ENCODE results near the gene SLC7A11. TPM values are rescaled to one million over a fixed set of nuclear protein-coding genes. Genes with fewer than 3 reads are reported as not detected.

Gene SLC7A11
- total and polyA plus RNA-seq, 2 of the 4 experiments (the other 2 are of a cell fraction), result 8.3 to 24.7 TPM

DNA sequence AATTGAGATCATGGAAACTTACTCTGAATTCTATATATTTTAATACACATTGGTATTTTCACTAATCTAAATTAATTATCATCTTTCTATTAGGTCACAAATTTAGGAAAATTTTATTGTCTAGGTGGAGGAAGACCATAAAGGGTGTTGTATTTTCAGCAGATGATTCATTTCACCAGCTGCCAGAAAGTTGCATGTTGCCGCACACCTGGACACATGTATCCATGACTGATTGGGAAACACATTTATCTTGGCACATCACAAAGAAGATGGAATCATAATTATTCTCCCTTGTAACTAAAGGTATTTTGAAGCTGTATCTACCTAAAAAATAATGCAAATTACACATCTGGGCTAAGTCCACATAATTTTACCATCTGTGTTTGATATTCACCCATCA is 33.1 kb downstream of the SLC7A11 start:
- ChIA-PET POLR2A (ENCODE audit: unreplicated experiment) (no interaction called here), CTCF (no interaction called here)
- Histone ChIP-seq H3K4me3 (ENCODE audit: insufficient read depth, low read depth, low read length) (no peak overlapping the region), H4K20me1 (ENCODE audit: insufficient read depth, low read length) (no peaks in the 10 kb centered on the region), H2AK5ac (ENCODE audit: low read depth, low read length) (no peak overlapping the region), H3K23ac (ENCODE audit: low read depth, low read length) (no peak overlapping the region), H2BK15ac (ENCODE audit: low read depth, low read length) (no peak overlapping the region), H3K36me3 (ENCODE audit: control insufficient read depth, insufficient read depth, low read length) (peaks cover 5% of the 10 kb centered on the region), H3K4me1 (ENCODE audit: control insufficient read depth, insufficient read depth, low read length) (no peaks in the 10 kb centered on the region), H4K8ac (ENCODE audit: low read depth in 2 of 2, low read length in 2 of 2) (no peak overlapping the region; a peak in 1 of 4 replicates), H2BK20ac (ENCODE audit: low read depth, low read length) (no peak overlapping the region), H3K27me3 (ENCODE audit: control insufficient read depth, insufficient read depth, low read length) (no peaks in the 10 kb centered on the region), H2BK120ac (ENCODE audit: low read depth, low read length) (no peak overlapping the region), H3K4me2 (ENCODE audit: low read depth, low read length) (no peak overlapping the region), H2AK9ac (replicated peaks; ENCODE audit: low read depth, low read length, poor library complexity) (no peak overlapping the region), H2BK5ac (ENCODE audit: low read depth, low read length, poor library complexity, severe bottlenecking) (no peak overlapping the region), H3K4ac (ENCODE audit: low read depth, low read length) (no peak overlapping the region), H2AFZ (replicated peaks; ENCODE audit: low read length, poor library complexity) (no peak overlapping the region), H3K9me3 (ENCODE audit: control insufficient read depth, insufficient read depth, low read length) (no peaks in the 10 kb centered on the region), H3K27ac (ENCODE audit: insufficient read depth, low read length) (no peak overlapping the region), H3K9ac (ENCODE audit: low read depth, low read length) (no peak overlapping the region), H4K5ac (ENCODE audit: low read depth, low read length) (no peak overlapping the region), H3K9me1 (ENCODE audit: insufficient read depth, low read length) (no peaks in the 10 kb centered on the region), H4K91ac (ENCODE audit: insufficient read depth, low read depth, low read length) (no peak overlapping the region), H3K14ac (replicated peaks; ENCODE audit: low read depth, low read length) (no peak overlapping the region), H3K56ac (ENCODE audit: extremely low read depth, insufficient read depth, low read length) (no peak overlapping the region), H3K79me1 (ENCODE audit: low read depth in 1 of 2, low read length in 2 of 2) (peaks cover 16% of the 10 kb centered on the region in 2 experiments), H3K18ac (ENCODE audit: low read depth, low read length) (no peak overlapping the region)
- DNase-seq (no peak), ATAC-seq (ENCODE audit: low read depth) (no peak)
- BruUV-seq (replicated peaks), result no TSS peak
- dilution Hi-C loops (cut with HindIII; ENCODE audit: low sequenced_read_pairs, unreplicated experiment) (no loop called here), intact Hi-C loops (cut with micrococcal nuclease) (no loop called here), in situ Hi-C loops (cut with MboI; ENCODE audit: low sequenced_read_pairs) (loop anchor here (25.0 kb wide), 1 partner anchor 653 kb away; no protein-coding TSS in a partner anchor)
- no CpG with 5 or more reads among the region's 1 CpG for WGBS, 2 experiments (ENCODE audit: extremely low coverage in 2 of 2, insufficient read length in 1 of 2)
- no peak for TF ChIP-seq RFX5 (IDR thresholded peaks at IDR 0.05; ENCODE audit: low read depth, low read length)
- no peak for TF ChIP-seq RCOR1 (IDR thresholded peaks at IDR 0.05; ENCODE audit: insufficient replicate concordance, low read length)
- TF ChIP-seq MAFK (IDR thresholded peaks at IDR 0.05; ENCODE audit: low read depth, low read length), result no peak
- TF ChIP-seq NFE2L2 (IDR thresholded peaks at IDR 0.05; ENCODE audit: low read depth, low read length), result no peak
- TF ChIP-seq, protein P1, sequence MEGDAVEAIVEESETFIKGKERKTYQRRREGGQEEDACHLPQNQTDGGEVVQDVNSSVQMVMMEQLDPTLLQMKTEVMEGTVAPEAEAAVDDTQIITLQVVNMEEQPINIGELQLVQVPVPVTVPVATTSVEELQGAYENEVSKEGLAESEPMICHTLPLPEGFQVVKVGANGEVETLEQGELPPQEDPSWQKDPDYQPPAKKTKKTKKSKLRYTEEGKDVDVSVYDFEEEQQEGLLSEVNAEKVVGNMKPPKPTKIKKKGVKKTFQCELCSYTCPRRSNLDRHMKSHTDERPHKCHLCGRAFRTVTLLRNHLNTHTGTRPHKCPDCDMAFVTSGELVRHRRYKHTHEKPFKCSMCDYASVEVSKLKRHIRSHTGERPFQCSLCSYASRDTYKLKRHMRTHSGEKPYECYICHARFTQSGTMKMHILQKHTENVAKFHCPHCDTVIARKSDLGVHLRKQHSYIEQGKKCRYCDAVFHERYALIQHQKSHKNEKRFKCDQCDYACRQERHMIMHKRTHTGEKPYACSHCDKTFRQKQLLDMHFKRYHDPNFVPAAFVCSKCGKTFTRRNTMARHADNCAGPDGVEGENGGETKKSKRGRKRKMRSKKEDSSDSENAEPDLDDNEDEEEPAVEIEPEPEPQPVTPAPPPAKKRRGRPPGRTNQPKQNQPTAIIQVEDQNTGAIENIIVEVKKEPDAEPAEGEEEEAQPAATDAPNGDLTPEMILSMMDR (conservative IDR thresholded peaks at IDR 0.05; ENCODE audit: low read depth, low read length), result no peak
- TF ChIP-seq POLR2A (IDR thresholded peaks at IDR 0.05; ENCODE audit: low read depth, low read length), result no peak
- no peak for TF ChIP-seq CEBPB (IDR thresholded peaks at IDR 0.05; ENCODE audit: low read depth, low read length)
- TF ChIP-seq, protein P2, sequence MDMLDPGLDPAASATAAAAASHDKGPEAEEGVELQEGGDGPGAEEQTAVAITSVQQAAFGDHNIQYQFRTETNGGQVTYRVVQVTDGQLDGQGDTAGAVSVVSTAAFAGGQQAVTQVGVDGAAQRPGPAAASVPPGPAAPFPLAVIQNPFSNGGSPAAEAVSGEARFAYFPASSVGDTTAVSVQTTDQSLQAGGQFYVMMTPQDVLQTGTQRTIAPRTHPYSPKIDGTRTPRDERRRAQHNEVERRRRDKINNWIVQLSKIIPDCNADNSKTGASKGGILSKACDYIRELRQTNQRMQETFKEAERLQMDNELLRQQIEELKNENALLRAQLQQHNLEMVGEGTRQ (IDR thresholded peaks at IDR 0.05; ENCODE audit: low read depth, low read length), result no peak
- no peak for TF ChIP-seq MXI1 (IDR thresholded peaks at IDR 0.05; ENCODE audit: borderline replicate concordance, low read depth, low read length)
- TF ChIP-seq, protein P3, sequence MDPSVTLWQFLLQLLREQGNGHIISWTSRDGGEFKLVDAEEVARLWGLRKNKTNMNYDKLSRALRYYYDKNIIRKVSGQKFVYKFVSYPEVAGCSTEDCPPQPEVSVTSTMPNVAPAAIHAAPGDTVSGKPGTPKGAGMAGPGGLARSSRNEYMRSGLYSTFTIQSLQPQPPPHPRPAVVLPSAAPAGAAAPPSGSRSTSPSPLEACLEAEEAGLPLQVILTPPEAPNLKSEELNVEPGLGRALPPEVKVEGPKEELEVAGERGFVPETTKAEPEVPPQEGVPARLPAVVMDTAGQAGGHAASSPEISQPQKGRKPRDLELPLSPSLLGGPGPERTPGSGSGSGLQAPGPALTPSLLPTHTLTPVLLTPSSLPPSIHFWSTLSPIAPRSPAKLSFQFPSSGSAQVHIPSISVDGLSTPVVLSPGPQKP (IDR thresholded peaks at IDR 0.05; ENCODE audit: borderline replicate concordance, low read depth, low read length), result no peak
- no peak for TF ChIP-seq CHD1 (IDR thresholded peaks at IDR 0.05; ENCODE audit: low read depth, low read length)
- TF ChIP-seq SMC3 (IDR thresholded peaks at IDR 0.05; ENCODE audit: low read depth, low read length), result no peak
- no peak for TF ChIP-seq FOS (IDR thresholded peaks at IDR 0.05; ENCODE audit: low read depth, low read length)
- TF ChIP-seq BHLHE40 (IDR thresholded peaks at IDR 0.05; ENCODE audit: low read depth, low read length), result no peak

All from IMR-90 (cell line).